Liver (tissue), 3 donors: ENCODE measurements around the gene SYNM.

Experiments used
- ATF3 ChIP-seq: IDR thresholded peaks from 2 replicates; pipeline ENCODE4 v1.6.1; 2016; ENCODE audit warnings: antibody characterized with exemption
- CTCF ChIP-seq: fragments of 150-350 bp; IDR thresholded peaks from 2 replicates; pipeline ENCODE4 v1.5.1; 2017; ENCODE audit warnings: improper control_type of control experiment, low read depth, low read length; ENCODE audit not compliant: missing input control
- GABPA ChIP-seq, 2 donors: IDR thresholded peaks in 1 of 2; conservative IDR thresholded peaks in 1 of 2; 2 replicates each; pipeline ENCODE4 v1.6.1; 2016; ENCODE audit warnings: antibody characterized with exemption in 2 of 2, mild to moderate bottlenecking in 1 of 2, moderate library complexity in 1 of 2
- HNF4A ChIP-seq, 2 donors: conservative IDR thresholded peaks; 2 replicates each; pipeline ENCODE4 v1.6.1; 2016; ENCODE audit warnings: antibody characterized with exemption in 2 of 2, mild to moderate bottlenecking in 2 of 2
- HNF4G ChIP-seq: IDR thresholded peaks from 2 replicates; pipeline ENCODE4 v1.6.1; 2016; ENCODE audit warnings: antibody characterized with exemption
- JUND ChIP-seq, 2 donors: IDR thresholded peaks; 2 replicates each; pipeline ENCODE4 v1.6.1; 2016; ENCODE audit warnings: antibody characterized with exemption in 2 of 2
- MAX ChIP-seq: IDR thresholded peaks from 2 replicates; pipeline ENCODE4 v1.6.1; 2016; ENCODE audit warnings: antibody characterized with exemption
- RAD21 ChIP-seq, 2 donors: IDR thresholded peaks; 2 replicates each; pipeline ENCODE4 v1.6.1; 2016; ENCODE audit warnings: antibody characterized with exemption in 2 of 2, mild to moderate bottlenecking in 2 of 2
- REST ChIP-seq: IDR thresholded peaks from 2 replicates; pipeline ENCODE4 v1.6.1; 2016; ENCODE audit warnings: antibody characterized with exemption, mild to moderate bottlenecking
- SP1 ChIP-seq: IDR thresholded peaks from 2 replicates; pipeline ENCODE4 v1.6.1; 2018; ENCODE audit warnings: antibody characterized with exemption, mild to moderate bottlenecking
- TAF1 ChIP-seq: conservative IDR thresholded peaks from 2 replicates; pipeline ENCODE4 v1.6.1; 2016; ENCODE audit warnings: antibody characterized with exemption, mild to moderate bottlenecking
- YY1 ChIP-seq: IDR thresholded peaks from 2 replicates; pipeline ENCODE4 v1.6.1; 2016; ENCODE audit warnings: antibody characterized with exemption, mild to moderate bottlenecking
- ZBTB33 ChIP-seq: IDR thresholded peaks from 2 replicates; pipeline ENCODE4 v1.6.1; 2016; ENCODE audit warnings: antibody characterized with exemption
- donor health status: healthy.
- donor health status: healthy.

- TF ChIP-seq MAX (no peak), TAF1 (no peak), CTCF (no peak), ATF3 (no peak), RAD21 (IDR thresholded peaks at IDR 0.05) (no peak), REST (no peak), YY1 (no peak), HNF4A (conservative IDR thresholded peaks at IDR 0.05) (no peak), ZBTB33 (no peak), SP1 (no peak), GABPA (IDR thresholded peaks at IDR 0.05 in 1 of 2, conservative IDR thresholded peaks at IDR 0.05 in 1 of 2) (no peak), HNF4G (no peak), JUND (IDR thresholded peaks at IDR 0.05) (no peak)
Measured at GRCh38 chr15:99110093-99110492, 5.2 kb downstream of the SYNM start.
